ENCODE measurements around the gene ICA1L. TPM values are rescaled to one million over a fixed set of nuclear protein-coding genes. Genes with fewer than 3 reads are reported as not detected.
A peak's percentile ranks its signal among the peaks of the same experiment; 100 is the strongest.
"Not testable (repeated sequence)": the region's sequence is repeated elsewhere in the genome, so short reads cannot be mapped to it uniquely, and the experiment has no call there.

ICA1L gene
- polyA plus RNA-seq (2011; rRNA removed): 2.8 and 3.3 TPM in 2 replicates
- 2.6 and 3.0 TPM in 2 replicates for polyA minus RNA-seq (2011; rRNA and poly(A)+ RNA removed)

- Histone ChIP-seq H3K4me3 (ENCODE audit: low read depth, low read length) (peak within 1 kb of the TSS; percentile 78), H3K27me3 (ENCODE audit: control insufficient read depth, insufficient read depth, low read length) (no peaks in the 10 kb centered on the region), H3K9me3 (ENCODE audit: control insufficient read depth, insufficient read depth, low read length) (no peaks in the 10 kb centered on the region), H3K27ac (ENCODE audit: low read depth, low read length) (peak within 1 kb of the TSS; percentile 52)
- ChIA-PET CTCF (interaction anchor here (1.4 to 3.6 kb wide), 2 partner anchors 9 to 283 kb away, joined by 3 to 16 read pairs; no protein-coding TSS in a partner anchor), POLR2A (interaction anchor here (1.0 kb wide), 1 partner anchor 236 kb away, joined by 3 read pairs; no protein-coding TSS in a partner anchor)
- DNase-seq (ENCODE audit: low read depth, low spot score): no peak
- 0 out of 2 replicates have a peak, but pooled peaks have one; percentile 4 for TF ChIP-seq CTCF (IDR thresholded peaks at IDR 0.05; ENCODE audit: low read depth, low read length)
Measured at GRCh38 chr2:202871300-202872141, at the start of gene ICA1L. ICA1L (minus strand) TSS chr2:202871766; CDS start chr2:202829009, 42,757 bp downstream.

- CTCF ChIA-PET: interaction anchor here (0.6 kb wide), 1 partner anchor 1590 kb away, joined by 5 read pairs; no protein-coding TSS in a partner anchor
- POLR2A ChIA-PET: no interaction called here
- H3K4me3 ChIP-seq (ENCODE audit: low read depth, low read length): no peak overlapping the region
Measured at GRCh38 chr2:202918860-202919259, 47.3 kb upstream of the ICA1L start.

GRCh38 chr2:202912342-202913201 lies 41.0 kb upstream of the ICA1L start:
- H3K27ac ChIP-seq (ENCODE audit: low read depth, low read length): peak overlapping the region; percentile 93
- DNase-seq (ENCODE audit: low read depth, low spot score); H3K9me3 ChIP-seq (ENCODE audit: control insufficient read depth, insufficient read depth, low read length); H3K27me3 ChIP-seq (ENCODE audit: control insufficient read depth, insufficient read depth, low read length): not testable (repeated sequence)
- CTCF ChIA-PET: interaction anchor here (1.0 kb wide), 1 partner anchor 38 kb away, joined by 3 read pairs; no protein-coding TSS in a partner anchor
- POLR2A ChIA-PET: interaction anchor here (1.0 kb wide), 1 partner anchor 252 kb away, joined by 5 read pairs; no protein-coding TSS in a partner anchor
- peak overlapping the region; percentile 97 for H3K4me3 ChIP-seq (ENCODE audit: low read depth, low read length)

More at GRCh38 chr2:202918860-202919259, 47.3 kb upstream of the ICA1L start:
- TF ChIP-seq CTCF (IDR thresholded peaks at IDR 0.05; ENCODE audit: low read depth, low read length): no peak
- Histone ChIP-seq H3K27ac (ENCODE audit: low read depth, low read length) (no peak overlapping the region), H3K27me3 (ENCODE audit: control insufficient read depth, insufficient read depth, low read length) (no peaks in the 10 kb centered on the region), H3K9me3 (ENCODE audit: control insufficient read depth, insufficient read depth, low read length) (no peaks in the 10 kb centered on the region)
- no peak for DNase-seq (ENCODE audit: low read depth, low spot score)

- ChIA-PET CTCF (interaction anchor here (0.5 to 1.0 kb wide), 3 partner anchors 39 to 339 kb away, joined by 3 read pairs; no protein-coding TSS in a partner anchor), POLR2A (interaction anchor here (0.7 to 1.2 kb wide), 5 partner anchors 21 to 498 kb away, joined by 3 to 5 read pairs (median 3); no protein-coding TSS in a partner anchor)
- peak within 1 kb of the TSS; percentile 97 for H3K4me3 ChIP-seq (ENCODE audit: low read depth, low read length)
- peak; percentile 88 for DNase-seq (ENCODE audit: low read depth, low spot score)
- H3K9me3 ChIP-seq (ENCODE audit: control insufficient read depth, insufficient read depth, low read length): no peaks in the 10 kb centered on the region
- H3K27me3 ChIP-seq (ENCODE audit: control insufficient read depth, insufficient read depth, low read length): no peaks in the 10 kb centered on the region
- H3K27ac ChIP-seq (ENCODE audit: low read depth, low read length): peak within 1 kb of the TSS; percentile 93
- no peak for TF ChIP-seq CTCF (IDR thresholded peaks at IDR 0.05; ENCODE audit: low read depth, low read length)
Measured at GRCh38 chr2:202911512-202912341, 40.2 kb upstream of the ICA1L start, which contains the start of the genes CARF and WDR12. CARF (plus strand) TSS chr2:202912275; CDS start chr2:202941903, 29,628 bp downstream. WDR12 (minus strand) TSS chr2:202911673; CDS start chr2:202911476, 197 bp downstream.
